ENCODE measurements around the gene AURKAIP1. TPM values are rescaled to one million over a fixed set of nuclear protein-coding genes. Genes with fewer than 3 reads are reported as not detected.

Gene AURKAIP1
- total RNA-seq, 1 donor from 2014 or later, result 93.5 TPM

GRCh38 chr1:1332774-1333480, 42.1 kb downstream of the AURKAIP1 start:
- H3K27me3 ChIP-seq (ENCODE audit: control insufficient read depth, insufficient read depth, low read length), result no peaks in the 10 kb centered on the region
- peaks cover 12% of the 10 kb centered on the region for H3K36me3 ChIP-seq (ENCODE audit: control insufficient read depth, insufficient read depth, low read length)
- DNase-seq (ENCODE audit: low read depth) (peak; percentile 49), FAIRE-seq (no peak)
- H3K4me3 ChIP-seq (ENCODE audit: low read depth, low read length), result no peak overlapping the region
- no peak for TF ChIP-seq CTCF (IDR thresholded peaks at IDR 0.05; ENCODE audit: insufficient read depth, low read length, severe bottlenecking)

DNA sequence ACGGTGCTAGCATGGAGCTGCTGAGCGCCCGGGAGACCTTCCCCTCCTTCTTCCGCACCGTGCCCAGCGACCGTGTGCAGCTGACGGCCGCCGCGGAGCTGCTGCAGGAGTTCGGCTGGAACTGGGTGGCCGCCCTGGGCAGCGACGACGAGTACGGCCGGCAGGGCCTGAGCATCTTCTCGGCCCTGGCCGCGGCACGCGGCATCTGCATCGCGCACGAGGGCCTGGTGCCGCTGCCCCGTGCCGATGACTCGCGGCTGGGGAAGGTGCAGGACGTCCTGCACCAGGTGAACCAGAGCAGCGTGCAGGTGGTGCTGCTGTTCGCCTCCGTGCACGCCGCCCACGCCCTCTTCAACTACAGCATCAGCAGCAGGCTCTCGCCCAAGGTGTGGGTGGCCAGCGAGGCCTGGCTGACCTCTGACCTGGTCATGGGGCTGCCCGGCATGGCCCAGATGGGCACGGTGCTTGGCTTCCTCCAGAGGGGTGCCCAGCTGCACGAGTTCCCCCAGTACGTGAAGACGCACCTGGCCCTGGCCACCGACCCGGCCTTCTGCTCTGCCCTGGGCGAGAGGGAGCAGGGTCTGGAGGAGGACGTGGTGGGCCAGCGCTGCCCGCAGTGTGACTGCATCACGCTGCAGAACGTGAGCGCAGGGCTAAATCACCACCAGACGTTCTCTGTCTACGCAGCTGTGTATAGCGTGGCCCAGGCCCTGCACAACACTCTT, 42.8 kb downstream of the AURKAIP1 start:
- H3K36me3 ChIP-seq (ENCODE audit: control insufficient read depth, insufficient read depth, low read length), result peaks cover 11% of the 10 kb centered on the region
- no peak for FAIRE-seq
- no peaks in the 10 kb centered on the region for H3K27me3 ChIP-seq (ENCODE audit: control insufficient read depth, insufficient read depth, low read length)
- no peak overlapping the region for H3K4me3 ChIP-seq (ENCODE audit: low read depth, low read length)
- DNase-seq (ENCODE audit: low read depth), result no peak
- TF ChIP-seq CTCF (IDR thresholded peaks at IDR 0.05; ENCODE audit: insufficient read depth, low read length, severe bottlenecking), result no peak

GRCh38 chr1:1331068-1331965, 43.7 kb downstream of the AURKAIP1 start, which contains the start of gene TAS1R3:
TAS1R3 (plus strand) TSS chr1:1331280; CDS start chr1:1331346, 66 bp downstream.
- Histone ChIP-seq H3K36me3 (ENCODE audit: control insufficient read depth, insufficient read depth, low read length) (peaks cover 9% of the 10 kb centered on the region), H3K4me3 (ENCODE audit: low read depth, low read length) (no peak within 1 kb of the TSS), H3K27me3 (ENCODE audit: control insufficient read depth, insufficient read depth, low read length) (no peaks in the 10 kb centered on the region)
- TF ChIP-seq CTCF (IDR thresholded peaks at IDR 0.05; ENCODE audit: insufficient read depth, low read length, severe bottlenecking), result no peak
- no peak for FAIRE-seq
- DNase-seq (ENCODE audit: low read depth), result no peak

GRCh38 chr1:1330366-1331067, 44.5 kb downstream of the AURKAIP1 start:
- no peak for DNase-seq (ENCODE audit: low read depth)
- FAIRE-seq, result no peak
- H3K36me3 ChIP-seq (ENCODE audit: control insufficient read depth, insufficient read depth, low read length), result peaks cover 9% of the 10 kb centered on the region
- H3K4me3 ChIP-seq (ENCODE audit: low read depth, low read length), result no peak overlapping the region
- no peaks in the 10 kb centered on the region for H3K27me3 ChIP-seq (ENCODE audit: control insufficient read depth, insufficient read depth, low read length)
- no peak for TF ChIP-seq CTCF (IDR thresholded peaks at IDR 0.05; ENCODE audit: insufficient read depth, low read length, severe bottlenecking)
